Ovary (tissue), 3 donors: Measurements from ENCODE around the gene CCDC187.

ENCODE experiments used
- CTCF ChIP-seq, 3 donors: fragments of 450-650 bp in 2 of 3; fragments of 200-600 bp in 1 of 3; IDR thresholded peaks; one replicate each; pipeline versions ENCODE4 v1.5.1 to v1.8.0; 2016 to 2022; ENCODE audit warnings: antibody characterized with exemption in 3 of 3, mild to moderate bottlenecking in 1 of 3
- POLR2A ChIP-seq: fragments of 450-650 bp; IDR thresholded peaks from one replicate; pipeline ENCODE4 v1.6.1; 2017; ENCODE audit warnings: antibody characterized with exemption, mild to moderate bottlenecking, moderate library complexity
- donor health status: DM: no; HTN: no; CAD: no.

- TF ChIP-seq CTCF (IDR thresholded peaks at IDR 0.05) (no peak), POLR2A (no peak)
Observed at GRCh38 chr9:136317695-136318094, 13.8 kb upstream of the CCDC187 start.
